Measurements from ENCODE around the gene NAXE. TPM values are rescaled to one million over a fixed set of nuclear protein-coding genes. Genes with fewer than 3 reads are reported as not detected.
"Not testable (repeated sequence)": the region's sequence is repeated elsewhere in the genome, so short reads cannot be mapped to it uniquely, and the experiment has no call there.

Gene NAXE
- total RNA-seq, 2 donors from 2014 or later, result 78.0 to 87.7 TPM

- ATAC-seq, result peak; percentile 86
- DNase-seq, result peak in 1 of 2 donors; percentile 63
- intact Hi-C loops (cut with DNase I, micrococcal nuclease), result loop anchor here in 1 of 2 donors (10.0 kb wide), 1 partner anchor 224 kb away; no protein-coding TSS in a partner anchor
These were observed 17.4 kb downstream of the NAXE start for GRCh38 chr1:156608981-156609380.

GRCh38 chr1:156610072-156610471, 18.5 kb downstream of the NAXE start:
- ATAC-seq; DNase-seq; intact Hi-C loops (cut with DNase I, micrococcal nuclease): not testable (repeated sequence)

DNA sequence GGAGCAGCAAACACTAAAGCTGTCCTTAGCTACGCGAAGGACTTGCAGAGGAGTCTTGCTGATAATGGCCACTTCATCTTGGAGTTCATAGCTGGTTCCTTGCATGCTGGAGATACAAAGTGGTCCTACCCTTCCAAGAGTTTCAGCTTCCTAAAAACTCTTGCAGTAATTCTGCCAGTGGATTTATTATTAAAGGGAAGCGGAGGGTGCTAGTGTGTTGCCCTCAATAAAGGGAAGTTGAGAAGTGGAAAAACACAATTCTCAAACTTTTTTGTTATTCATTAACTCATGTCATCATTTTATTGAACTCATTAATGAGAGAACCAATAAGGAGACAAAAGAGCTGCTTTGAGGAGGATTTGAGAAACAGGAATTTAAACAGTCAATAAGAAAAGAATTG, 21.1 kb downstream of the NAXE start:
- ATAC-seq (no peak), DNase-seq (no peak)
- intact Hi-C loops (cut with DNase I, micrococcal nuclease), result no loop called here

DNA sequence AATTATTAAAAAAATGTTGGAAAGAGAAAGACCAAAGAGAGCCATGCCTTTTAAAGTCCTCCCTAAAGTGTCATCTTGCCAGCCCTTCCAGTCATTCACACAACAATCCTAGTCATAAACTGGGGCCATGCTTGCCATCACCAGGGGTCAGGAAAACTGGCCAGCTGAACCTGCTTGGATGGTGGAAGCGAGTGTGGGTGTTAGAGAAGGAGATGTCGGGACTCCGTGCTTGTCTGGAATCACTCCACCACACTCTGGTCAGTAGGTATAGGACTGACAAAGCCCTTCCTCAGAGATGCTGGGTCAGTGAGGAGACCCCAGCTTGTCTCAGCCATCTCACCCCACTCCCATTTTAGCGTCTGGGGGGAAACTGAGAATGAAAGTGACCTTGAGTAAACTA, 24.4 kb downstream of the NAXE start:
- DNase-seq, result no peak
- intact Hi-C loops (cut with DNase I, micrococcal nuclease), result no loop called here
- no peak for ATAC-seq

DNA sequence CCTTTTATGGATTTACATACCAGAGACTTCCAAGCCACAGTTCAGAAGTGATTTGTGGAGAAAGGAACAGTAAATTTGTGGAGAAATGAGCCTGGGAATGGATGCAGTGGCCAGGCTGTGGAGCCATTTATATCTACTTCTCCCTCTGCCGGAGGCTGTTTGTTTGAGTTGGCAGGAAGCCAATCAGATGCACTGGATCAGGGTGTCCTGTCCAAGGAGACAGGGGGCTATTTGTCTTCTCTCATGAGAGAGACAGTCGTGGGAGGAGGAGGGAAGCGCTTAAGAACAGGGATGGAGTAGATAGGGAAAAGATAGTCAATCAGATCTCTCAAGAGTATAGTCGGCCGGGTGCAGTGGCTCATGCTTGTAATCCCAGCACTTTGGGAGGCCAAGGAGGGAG, 24.9 kb downstream of the NAXE start:
- ATAC-seq (peak; percentile 26), DNase-seq (peak in 1 of 2 donors; percentile 53)
- intact Hi-C loops (cut with DNase I, micrococcal nuclease), result no loop called here

GRCh38 chr1:156618853-156619581, 27.4 kb downstream of the NAXE start, which contains the start of gene HAPLN2:
TSS of gene HAPLN2 (plus strand) at chr1:156619415. CDS start at chr1:156623491, 4,076 bp downstream.
- intact Hi-C loops (cut with DNase I, micrococcal nuclease), result no loop called here
- DNase-seq (peak in 1 of 2 donors; percentile 19), ATAC-seq (no peak)

- DNase-seq, result no peak
- intact Hi-C loops (cut with DNase I, micrococcal nuclease), result no loop called here
- no peak for ATAC-seq
These were observed 28.0 kb downstream of the NAXE start for GRCh38 chr1:156619582-156619955.

DNA sequence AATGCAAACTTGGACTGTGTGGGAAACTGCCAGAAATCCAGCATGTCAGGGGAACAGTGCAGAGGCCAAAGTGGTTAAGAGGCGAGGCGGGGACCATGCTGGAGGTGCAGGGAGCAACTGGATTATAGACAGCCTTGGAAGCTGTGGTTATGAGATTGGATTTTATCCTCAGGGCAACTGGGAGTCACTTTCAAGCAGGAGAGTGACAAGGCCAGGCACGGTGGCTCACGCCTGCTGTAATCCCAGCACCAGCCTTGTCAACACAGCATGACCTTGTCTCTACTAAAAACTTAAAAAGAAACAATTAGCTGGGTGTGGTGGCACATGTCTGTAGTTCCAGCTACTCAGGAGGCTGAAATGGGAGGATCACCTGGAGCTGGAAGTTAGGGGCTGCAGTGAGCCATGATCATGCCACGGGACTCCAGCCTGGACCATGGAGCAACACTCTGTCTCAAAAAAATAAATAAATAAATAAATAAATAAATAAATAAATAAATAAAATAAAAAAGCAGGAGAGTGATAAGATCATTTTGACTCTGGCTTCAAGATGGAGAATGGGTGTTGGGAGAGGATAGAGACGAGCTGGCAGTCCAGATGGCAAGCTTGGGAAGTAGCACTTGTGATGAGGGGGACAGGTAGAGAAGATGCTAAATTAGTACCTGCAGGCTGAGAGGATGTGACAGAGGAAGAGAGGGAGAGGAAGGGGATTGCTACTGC, 31.2 kb downstream of the NAXE start:
- DNase-seq (no peak), ATAC-seq (no peak)
- intact Hi-C loops (cut with DNase I, micrococcal nuclease), result no loop called here

DNA sequence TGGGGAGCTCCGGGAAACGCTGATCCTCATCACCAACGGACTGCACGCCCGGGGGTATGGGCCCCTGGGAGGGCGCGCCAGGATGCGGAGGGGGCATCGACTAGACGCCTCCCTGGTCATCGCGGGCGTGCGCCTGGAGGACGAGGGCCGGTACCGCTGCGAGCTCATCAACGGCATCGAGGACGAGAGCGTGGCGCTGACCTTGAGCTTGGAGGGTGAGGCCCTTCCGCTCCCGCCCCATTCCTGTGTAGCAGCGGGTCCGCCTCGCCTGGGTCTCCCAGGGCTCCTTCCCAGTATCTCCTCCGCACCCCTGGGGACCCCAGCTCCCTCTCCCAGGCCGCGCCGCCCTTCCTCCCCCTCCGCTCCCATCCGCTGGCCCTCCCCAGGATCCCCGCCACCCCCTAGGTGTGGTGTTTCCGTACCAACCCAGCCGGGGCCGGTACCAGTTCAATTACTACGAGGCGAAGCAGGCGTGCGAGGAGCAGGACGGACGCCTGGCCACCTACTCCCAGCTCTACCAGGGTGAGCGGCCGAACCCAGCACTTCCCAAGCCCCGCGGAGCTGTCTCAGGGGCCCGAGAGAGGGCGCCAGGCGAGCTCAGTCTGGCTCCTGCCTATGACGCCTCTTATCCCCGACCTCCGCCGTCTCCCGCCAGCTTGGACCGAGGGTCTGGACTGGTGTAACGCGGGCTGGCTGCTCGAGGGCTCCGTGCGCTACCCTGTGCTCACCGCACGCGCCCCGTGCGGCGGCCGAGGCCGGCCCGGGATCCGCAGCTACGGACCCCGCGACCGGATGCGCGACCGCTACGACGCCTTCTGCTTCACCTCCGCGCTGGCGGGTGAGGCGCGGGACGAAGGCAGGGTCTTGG, 32.6 kb downstream of the NAXE start:
- DNase-seq (peak in 1 of 2 donors; percentile 54), ATAC-seq (peak; percentile 71)
- intact Hi-C loops (cut with DNase I, micrococcal nuclease), result no loop called here

DNA sequence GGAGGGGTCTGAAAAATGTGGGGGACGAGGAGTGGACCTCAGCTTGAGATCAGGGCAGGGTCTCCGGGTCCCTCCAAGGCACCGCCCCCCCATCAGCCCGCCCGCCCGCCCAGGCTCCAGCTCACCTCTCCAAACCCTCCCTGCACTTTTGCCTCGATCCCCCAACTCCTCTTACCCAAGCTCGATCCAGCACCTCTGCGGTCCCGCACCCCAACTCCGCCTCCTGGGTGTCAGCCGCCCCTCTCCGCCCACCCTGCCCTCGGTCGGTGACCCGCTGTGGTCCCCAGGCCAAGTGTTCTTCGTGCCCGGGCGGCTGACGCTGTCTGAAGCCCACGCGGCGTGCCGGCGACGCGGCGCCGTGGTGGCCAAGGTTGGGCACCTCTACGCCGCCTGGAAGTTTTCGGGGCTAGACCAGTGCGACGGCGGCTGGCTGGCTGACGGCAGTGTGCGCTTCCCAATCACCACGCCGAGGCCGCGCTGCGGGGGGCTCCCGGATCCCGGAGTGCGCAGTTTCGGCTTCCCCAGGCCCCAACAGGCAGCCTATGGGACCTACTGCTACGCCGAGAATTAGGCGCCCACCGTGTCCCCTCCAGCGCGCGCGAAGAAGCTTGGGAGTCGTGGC, 33.3 kb downstream of the NAXE start:
- ATAC-seq (peak; percentile 24), DNase-seq (no peak)
- intact Hi-C loops (cut with DNase I, micrococcal nuclease), result no loop called here

DNA sequence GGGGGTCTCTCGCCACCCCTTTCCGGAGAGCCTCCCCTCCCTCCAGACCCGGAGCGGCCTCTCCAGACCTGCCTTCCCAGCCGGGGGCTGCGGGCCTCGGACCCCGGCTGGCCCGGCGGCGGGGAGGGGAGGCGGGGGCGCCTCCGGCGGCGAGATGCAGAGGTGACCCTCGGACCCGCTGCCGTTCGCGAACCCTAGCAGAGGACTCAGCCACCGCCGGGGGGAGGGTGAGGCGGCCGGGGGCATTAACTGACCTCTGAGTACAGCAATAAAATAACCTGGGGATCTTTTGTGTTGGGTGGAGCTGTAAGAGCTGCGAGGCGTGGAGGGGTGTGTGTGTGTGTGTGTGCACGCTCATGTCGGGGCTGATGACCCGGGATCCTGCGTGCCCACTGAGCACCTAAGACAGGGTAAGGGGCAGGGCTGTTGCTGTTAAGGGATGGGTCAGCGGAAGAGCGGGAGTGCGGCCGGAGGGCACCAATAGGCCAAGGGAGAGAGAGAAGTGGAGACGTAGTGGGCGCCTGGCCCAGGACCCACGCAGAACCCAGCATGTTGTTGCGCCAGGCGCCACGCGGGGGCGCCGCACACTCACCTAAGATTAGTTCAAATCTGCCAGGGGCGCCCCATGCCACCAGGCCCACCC, 34.0 kb downstream of the NAXE start:
- ATAC-seq (peak; percentile 65), DNase-seq (peak in 1 of 2 donors; percentile 67)
- intact Hi-C loops (cut with DNase I, micrococcal nuclease), result no loop called here

DNA sequence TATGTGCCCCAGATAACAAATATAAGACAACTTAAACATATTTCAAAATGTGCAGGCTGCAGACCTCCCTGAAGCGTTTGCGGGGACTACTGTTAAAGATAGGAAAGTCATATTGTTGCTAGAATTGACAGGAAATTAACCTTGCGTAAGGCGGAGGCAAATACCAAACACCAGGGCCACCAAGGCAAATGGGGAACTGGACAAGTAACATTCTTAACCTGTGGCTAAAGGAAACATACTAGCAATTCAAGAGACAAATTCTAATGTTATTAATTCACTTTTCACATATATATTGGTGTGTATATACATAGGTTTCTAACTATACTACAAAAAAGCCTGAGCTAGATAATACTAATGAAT, 34.5 kb downstream of the NAXE start:
- no peak for ATAC-seq
- no peak for DNase-seq
- intact Hi-C loops (cut with DNase I, micrococcal nuclease), result no loop called here

DNA sequence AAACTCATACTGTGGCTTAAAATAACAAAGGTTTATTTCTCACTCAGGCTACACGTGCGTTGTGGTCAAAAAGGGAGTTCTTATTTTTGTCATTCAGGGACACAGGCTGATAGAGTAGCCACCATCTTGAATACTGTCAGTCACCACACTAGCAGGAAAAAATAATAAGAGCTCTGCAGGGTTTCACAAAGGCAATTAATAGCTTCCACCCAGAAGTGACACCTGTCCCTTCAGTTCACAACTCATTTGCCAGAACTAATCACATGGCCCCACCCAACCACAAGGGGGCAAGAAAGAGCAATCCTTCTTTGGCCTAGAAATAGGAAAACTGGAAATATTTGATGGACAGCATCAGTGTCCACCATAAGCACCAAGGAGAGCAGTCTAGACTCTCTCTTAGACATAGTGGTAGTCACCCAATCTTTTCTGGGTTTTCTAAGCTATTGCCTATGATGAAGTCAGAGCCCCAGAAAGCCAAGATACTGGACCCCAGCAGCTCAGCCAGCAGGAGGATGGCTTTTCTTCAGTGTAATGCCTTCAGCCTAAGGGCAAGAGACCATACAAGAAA, 35.8 kb downstream of the NAXE start:
- peak; percentile 11 for ATAC-seq
- peak in 1 of 2 donors; percentile 51 for DNase-seq
- intact Hi-C loops (cut with DNase I, micrococcal nuclease), result no loop called here

GRCh38 chr1:156629823-156630449, 38.4 kb downstream of the NAXE start:
- ATAC-seq, result no peak

DNA sequence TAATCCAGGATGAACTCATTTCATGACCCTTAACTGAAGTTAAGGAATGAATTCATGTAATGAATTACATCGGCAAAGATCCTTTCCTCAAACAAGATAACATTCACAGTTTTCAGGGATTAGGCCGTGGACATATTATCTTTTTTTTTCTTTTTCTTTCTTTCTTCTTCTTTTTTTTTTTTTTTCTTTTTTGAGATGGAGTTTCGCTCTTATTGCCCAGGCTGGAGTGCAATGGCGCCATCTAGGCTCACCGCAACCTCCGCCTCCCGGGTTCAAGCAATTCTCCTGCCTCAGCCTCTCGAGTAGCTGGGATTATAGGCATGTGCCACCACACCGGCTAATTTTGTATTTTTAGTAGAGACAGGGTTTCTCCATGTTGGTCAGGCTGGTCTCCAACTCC, 39.6 kb downstream of the NAXE start:
- DNase-seq; intact Hi-C loops (cut with DNase I, micrococcal nuclease); ATAC-seq: not testable (repeated sequence)

More at GRCh38 chr1:156629823-156630449, 38.4 kb downstream of the NAXE start:
- intact Hi-C loops (cut with DNase I, micrococcal nuclease), result no loop called here
- DNase-seq, result no peak

GRCh38 chr1:156632355-156632754, 40.8 kb downstream of the NAXE start:
- DNase-seq (no peak), ATAC-seq (no peak)
- intact Hi-C loops (cut with DNase I, micrococcal nuclease), result no loop called here

DNA sequence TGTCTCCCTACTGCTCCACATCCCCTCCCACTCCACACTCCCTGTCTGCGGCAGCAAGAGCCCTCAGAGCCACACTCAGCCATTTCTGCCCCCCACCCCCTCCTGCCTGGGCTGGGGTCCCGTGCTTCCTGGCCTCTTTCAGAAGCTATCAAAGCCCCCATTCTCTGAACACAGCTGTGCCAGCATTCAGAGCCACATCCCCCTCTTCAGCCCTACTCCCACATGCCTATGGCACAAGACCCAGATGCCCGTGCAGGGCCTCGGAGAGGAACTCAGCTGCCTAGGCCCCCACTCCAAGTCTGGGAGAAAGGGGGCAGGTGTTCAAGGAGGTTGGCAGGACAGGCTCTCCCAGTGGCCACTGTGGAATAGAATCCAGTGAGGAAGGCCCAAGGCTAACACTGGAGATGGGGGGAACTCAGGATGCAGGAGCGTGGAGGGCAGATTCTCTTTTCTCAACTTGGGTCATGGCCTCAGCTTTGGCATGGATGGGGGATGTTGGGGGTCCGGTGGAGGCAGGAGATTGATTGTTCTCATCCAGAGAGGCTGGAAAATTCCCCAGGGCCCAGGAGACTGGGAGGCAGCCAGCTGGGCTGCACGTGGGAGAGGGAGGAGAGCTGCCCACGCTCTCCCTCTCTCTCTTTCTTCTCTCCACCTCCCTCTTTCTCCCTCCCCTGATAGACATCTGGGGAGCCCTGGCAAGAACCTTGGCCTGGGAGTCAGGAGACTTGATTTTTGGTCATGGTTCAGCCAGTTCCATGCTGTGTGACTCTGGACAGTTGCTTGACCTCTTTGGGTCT, 46.8 kb downstream of the NAXE start:
- intact Hi-C loops (cut with DNase I, micrococcal nuclease), result no loop called here
- DNase-seq, result no peak
- no peak for ATAC-seq
